DOHH2 (cell line): ENCODE measurements around the gene CIB1.

Experiments
- H3F3A ChIP-seq: fragments of 200-600 bp; sonication (generic), shearing (Covaris generic); 2 replicates; pipeline ENCODE4 v1.6.0; 2016; ENCODE audit warnings: antibody characterized with exemption, mild to moderate bottlenecking; ENCODE audit not compliant: control insufficient read depth, insufficient read depth
- H3K27ac ChIP-seq: fragments of 200-600 bp; sonication (generic); 2 replicates; pipeline ENCODE4 v1.5.1; 2014; ENCODE audit warnings: low read depth, mild to moderate bottlenecking, low read length, moderate library complexity
- H3K27me3 ChIP-seq: fragments of 200-600 bp; sonication (generic); 2 replicates; pipeline ENCODE4 v1.6.1; 2014; ENCODE audit warnings: mild to moderate bottlenecking, low read length, mixed read lengths; ENCODE audit not compliant: control insufficient read depth
- H3K36me3 ChIP-seq: fragments of 200-600 bp; sonication (generic); 2 replicates; pipeline ENCODE4 v1.6.1; 2014; ENCODE audit warnings: mild to moderate bottlenecking, low read length, moderate library complexity, mixed read lengths; ENCODE audit not compliant: control insufficient read depth
- H3K4me1 ChIP-seq: fragments of 200-600 bp; sonication (generic); 2 replicates; pipeline ENCODE4 v1.6.1; 2014; ENCODE audit warnings: mild to moderate bottlenecking, low read length, mixed read lengths; ENCODE audit not compliant: control insufficient read depth
- H3K4me2 ChIP-seq: fragments of 200-600 bp; sonication (generic); 2 replicates; pipeline ENCODE4 v1.6.0; 2014; ENCODE audit warnings: mild to moderate bottlenecking, low read length, moderate library complexity
- H3K4me3 ChIP-seq: fragments of 200-600 bp; sonication (generic); 2 replicates; pipeline ENCODE4 v1.5.1; 2014; ENCODE audit warnings: mild to moderate bottlenecking, low read length, mixed read lengths
- H3K79me2 ChIP-seq: fragments of 200-600 bp; sonication (generic); 2 replicates; pipeline ENCODE4 v1.6.1; 2014; ENCODE audit warnings: mild to moderate bottlenecking, low read length, mixed read lengths; ENCODE audit not compliant: control insufficient read depth
- H3K9me2 ChIP-seq: fragments of 200-600 bp; sonication (generic); replicated peaks from 2 replicates; pipeline ENCODE4 v1.6.1; 2014; ENCODE audit warnings: mild to moderate bottlenecking, low read length, mixed read lengths; ENCODE audit not compliant: control insufficient read depth
- H3K9me3 ChIP-seq: fragments of 200-600 bp; sonication (generic); 2 replicates; pipeline ENCODE4 v1.6.1; 2014; ENCODE audit warnings: antibody characterized with exemption, low read length, mixed read lengths; ENCODE audit not compliant: control insufficient read depth, insufficient read depth
- H4K20me1 ChIP-seq: fragments of 200-600 bp; sonication (generic); 2 replicates; pipeline ENCODE4 v1.6.0; 2014; ENCODE audit warnings: low read depth, mild to moderate bottlenecking, antibody characterized with exemption, low read length, moderate library complexity; ENCODE audit not compliant: control insufficient read depth, insufficient read depth
- EZH2phosphoT487 ChIP-seq: fragments of 200-600 bp; sonication (generic); IDR thresholded peaks from 2 replicates; pipeline ENCODE4 v1.6.1; 2017; ENCODE audit warnings: borderline replicate concordance, mild to moderate bottlenecking, antibody characterized with exemption, low read length, moderate library complexity, mixed read lengths
- TF ChIP-seq, protein P1 (sequence below): fragments of 200-600 bp; sonication (generic); IDR thresholded peaks from one replicate; pipeline ENCODE4 v1.5.1; 2014; ENCODE audit warnings: antibody characterized with exemption, mild to moderate bottlenecking, low read depth, low read length; ENCODE audit not compliant: poor library complexity, severe bottlenecking

Gene CIB1

DNA sequence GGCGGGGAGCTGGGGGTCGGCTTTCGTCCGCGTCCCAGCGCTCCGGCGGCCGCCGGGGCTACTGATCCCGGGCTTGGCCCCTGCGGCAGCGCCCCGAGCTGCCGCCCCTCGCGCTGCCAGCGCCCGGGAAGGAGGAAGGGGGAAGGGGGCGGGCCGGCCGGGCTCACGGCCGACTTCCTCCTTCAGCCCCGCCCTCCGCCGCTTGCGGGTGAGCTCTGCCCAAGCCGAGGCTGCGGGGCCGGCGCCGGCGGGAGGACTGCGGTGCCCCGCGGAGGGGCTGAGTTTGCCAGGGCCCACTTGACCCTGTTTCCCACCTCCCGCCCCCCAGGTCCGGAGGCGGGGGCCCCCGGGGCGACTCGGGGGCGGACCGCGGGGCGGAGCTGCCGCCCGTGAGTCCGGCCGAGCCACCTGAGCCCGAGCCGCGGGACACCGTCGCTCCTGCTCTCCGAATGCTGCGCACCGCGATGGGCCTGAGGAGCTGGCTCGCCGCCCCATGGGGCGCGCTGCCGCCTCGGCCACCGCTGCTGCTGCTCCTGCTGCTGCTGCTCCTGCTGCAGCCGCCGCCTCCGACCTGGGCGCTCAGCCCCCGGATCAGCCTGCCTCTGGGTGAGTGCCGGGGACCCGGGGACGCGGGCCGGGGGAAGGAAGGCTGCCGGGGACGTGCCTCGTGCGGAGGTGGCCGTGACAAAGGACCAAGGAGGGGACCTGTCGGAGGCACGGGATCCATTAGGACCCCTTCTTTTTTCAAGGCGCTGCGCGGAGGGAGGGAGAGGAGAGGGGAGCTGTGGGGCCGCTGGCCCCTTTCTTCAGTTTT lies 32.4 kb downstream of the CIB1 start, which contains the start of gene SEMA4B:
SEMA4B (plus strand) TSS at position 201 of the 814 bp plus-strand sequence; CDS start at position 450, 249 bp downstream.
- no peaks in the 10 kb centered on the region for H3K9me2 ChIP-seq
- peaks cover 8% of the 10 kb centered on the region for H3K27me3 ChIP-seq
- no peaks in the 10 kb centered on the region for H3K36me3 ChIP-seq
- H3K79me2 ChIP-seq, result peaks cover 5% of the 10 kb centered on the region
- no peak within 1 kb of the TSS for H3K27ac ChIP-seq
- H3F3A ChIP-seq, result no peaks in the 10 kb centered on the region
- H3K4me3 ChIP-seq, result peak within 1 kb of the TSS; percentile 82
- TF ChIP-seq EZH2phosphoT487, result no peak
- TF ChIP-seq, protein P1, sequence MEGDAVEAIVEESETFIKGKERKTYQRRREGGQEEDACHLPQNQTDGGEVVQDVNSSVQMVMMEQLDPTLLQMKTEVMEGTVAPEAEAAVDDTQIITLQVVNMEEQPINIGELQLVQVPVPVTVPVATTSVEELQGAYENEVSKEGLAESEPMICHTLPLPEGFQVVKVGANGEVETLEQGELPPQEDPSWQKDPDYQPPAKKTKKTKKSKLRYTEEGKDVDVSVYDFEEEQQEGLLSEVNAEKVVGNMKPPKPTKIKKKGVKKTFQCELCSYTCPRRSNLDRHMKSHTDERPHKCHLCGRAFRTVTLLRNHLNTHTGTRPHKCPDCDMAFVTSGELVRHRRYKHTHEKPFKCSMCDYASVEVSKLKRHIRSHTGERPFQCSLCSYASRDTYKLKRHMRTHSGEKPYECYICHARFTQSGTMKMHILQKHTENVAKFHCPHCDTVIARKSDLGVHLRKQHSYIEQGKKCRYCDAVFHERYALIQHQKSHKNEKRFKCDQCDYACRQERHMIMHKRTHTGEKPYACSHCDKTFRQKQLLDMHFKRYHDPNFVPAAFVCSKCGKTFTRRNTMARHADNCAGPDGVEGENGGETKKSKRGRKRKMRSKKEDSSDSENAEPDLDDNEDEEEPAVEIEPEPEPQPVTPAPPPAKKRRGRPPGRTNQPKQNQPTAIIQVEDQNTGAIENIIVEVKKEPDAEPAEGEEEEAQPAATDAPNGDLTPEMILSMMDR, result no peak
- 0 out of 2 replicates have a peak, but pooled peaks cover 2% of the 10 kb centered on the region for H4K20me1 ChIP-seq
- H3K9me3 ChIP-seq, result no peaks in the 10 kb centered on the region
- H3K4me2 ChIP-seq, result peak within 1 kb of the TSS; percentile 78
- peaks cover 20% of the 10 kb centered on the region for H3K4me1 ChIP-seq

DNA sequence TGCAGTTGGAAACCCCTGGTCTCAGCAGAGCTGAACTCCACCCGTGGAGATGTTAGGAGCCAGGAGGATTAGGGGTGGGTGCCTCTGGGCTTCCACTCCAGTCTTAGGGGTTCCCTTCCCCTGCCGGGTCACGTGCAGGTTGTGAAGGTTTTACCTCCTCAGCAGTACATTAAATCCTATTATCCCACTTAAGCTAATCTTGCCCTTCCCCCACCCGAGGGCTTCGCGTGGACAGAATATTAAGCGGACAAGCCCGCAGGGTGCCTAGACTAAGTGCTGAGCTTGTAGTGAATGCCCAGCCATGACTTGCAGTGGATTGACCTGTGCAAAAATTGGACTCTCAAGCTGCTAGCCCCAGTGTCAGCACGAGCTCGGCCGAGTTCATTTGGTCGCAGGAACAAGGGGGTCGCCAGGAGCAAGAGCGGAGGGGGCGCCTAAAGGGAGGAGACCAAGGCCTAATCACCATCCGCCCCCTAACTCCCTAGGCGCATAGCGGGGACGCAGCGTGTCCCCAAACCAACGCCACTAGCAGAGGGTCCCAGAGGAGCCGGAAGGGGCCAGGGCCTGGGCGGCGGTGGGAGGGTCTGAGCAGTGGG lies 33.1 kb downstream of the CIB1 start:
- Histone ChIP-seq H3K27me3 (peaks cover 8% of the 10 kb centered on the region), H3K79me2 (peaks cover 5% of the 10 kb centered on the region), H3K4me2 (peak overlapping the region; percentile 78), H3K4me1 (peaks cover 20% of the 10 kb centered on the region), H3K36me3 (no peaks in the 10 kb centered on the region), H3K27ac (no peak overlapping the region), H3F3A (no peaks in the 10 kb centered on the region), H3K9me2 (no peaks in the 10 kb centered on the region), H3K4me3 (peak overlapping the region; percentile 82), H3K9me3 (no peaks in the 10 kb centered on the region), H4K20me1 (0 out of 2 replicates have a peak, but pooled peaks cover 2% of the 10 kb centered on the region)
- no peak for TF ChIP-seq EZH2phosphoT487
- TF ChIP-seq, protein P1, result no peak

DNA sequence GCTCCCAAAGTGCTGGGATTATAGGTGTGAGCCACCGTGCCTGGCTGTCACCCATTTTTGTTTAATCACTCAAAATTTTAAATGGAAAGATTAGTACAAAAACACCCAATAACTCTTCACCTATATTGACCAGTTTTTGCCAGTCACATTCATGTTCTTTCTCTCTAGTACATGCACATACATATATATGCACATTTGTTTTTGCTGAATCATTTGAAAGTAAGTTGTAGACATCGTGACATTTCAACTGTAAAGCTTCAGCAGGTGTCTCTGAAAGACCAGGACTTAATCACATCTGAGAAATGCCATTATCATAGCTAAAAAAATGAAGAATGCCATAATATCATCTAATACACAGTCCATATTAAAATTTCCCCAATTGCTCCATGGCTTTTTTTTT lies 39.1 kb downstream of the CIB1 start:
- Histone ChIP-seq H3K36me3 (no peaks in the 10 kb centered on the region), H3K27ac (no peak overlapping the region)
- TF ChIP-seq, protein P1, result no peak
- no peak for TF ChIP-seq EZH2phosphoT487

More for the DNA sequence above, 39.1 kb downstream of the CIB1 start:
- Histone ChIP-seq H3K4me2 (peak overlapping the region; percentile 15; the same call in 1 of the 2 replicates), H4K20me1 (no peaks in the 10 kb centered on the region), H3K4me1 (peaks cover 55% of the 10 kb centered on the region), H3K79me2 (no peaks in the 10 kb centered on the region; the same call in 1 of the 2 replicates), H3K4me3 (no peak overlapping the region), H3K27me3 (no peaks in the 10 kb centered on the region), H3K9me2 (no peaks in the 10 kb centered on the region), H3K9me3 (no peaks in the 10 kb centered on the region), H3F3A (peaks cover 3% of the 10 kb centered on the region; the same call in 1 of the 2 replicates)
